HG02870 (cell line): Measurements from ENCODE around the gene SMCO2.

Source experiments
- ATAC-seq: cut with Tn5 transposase; IDR thresholded peaks from one replicate; pipeline ENCODE4 v1.9.1; 2021; ENCODE audit warnings: mild to moderate bottlenecking, moderate library complexity; ENCODE audit not compliant: unreplicated experiment

The SMCO2 gene

GRCh38 chr12:27446436-27446835 is at the start of gene SMCO2:
SMCO2 (plus strand) TSS chr12:27446736; CDS start chr12:27470632, 23,896 bp downstream.
- no peak for ATAC-seq

GRCh38 chr12:27398466-27398865 is 48.1 kb upstream of the SMCO2 start:
- no peak for ATAC-seq

GRCh38 chr12:27399074-27399473 is 47.5 kb upstream of the SMCO2 start:
- ATAC-seq = no peak

GRCh38 chr12:27400856-27401354 is 45.6 kb upstream of the SMCO2 start:
- no peak for ATAC-seq

- ATAC-seq = no peak
Measured at GRCh38 chr12:27412047-27412446, 34.5 kb upstream of the SMCO2 start.

- ATAC-seq = no peak
Measured at GRCh38 chr12:27422697-27423096, 23.8 kb upstream of the SMCO2 start.

GRCh38 chr12:27424631-27425230 is 21.8 kb upstream of the SMCO2 start:
- ATAC-seq = no peak

- no peak for ATAC-seq
Measured at GRCh38 chr12:27425306-27425705, 21.2 kb upstream of the SMCO2 start.

- ATAC-seq = no peak
Measured at GRCh38 chr12:27426743-27427487, 19.6 kb upstream of the SMCO2 start.

- ATAC-seq = no peak
Measured at GRCh38 chr12:27427824-27428223, 18.7 kb upstream of the SMCO2 start.

GRCh38 chr12:27428466-27428865 is 18.1 kb upstream of the SMCO2 start:
- no peak for ATAC-seq

GRCh38 chr12:27429606-27430005 is 16.9 kb upstream of the SMCO2 start:
- ATAC-seq = no peak

- peak; percentile 40 for ATAC-seq
Measured at GRCh38 chr12:27431185-27431584, 15.4 kb upstream of the SMCO2 start.

- no peak for ATAC-seq
Measured at GRCh38 chr12:27434673-27435565, 11.6 kb upstream of the SMCO2 start.

- no peak for ATAC-seq
Measured at GRCh38 chr12:27436029-27436428, 10.5 kb upstream of the SMCO2 start.

GRCh38 chr12:27436768-27437167 is 9.8 kb upstream of the SMCO2 start:
- ATAC-seq = no peak

- no peak for ATAC-seq
Measured at GRCh38 chr12:27437839-27438238, 8.7 kb upstream of the SMCO2 start.

- ATAC-seq = no peak
Measured at GRCh38 chr12:27447761-27448160, 1.2 kb downstream of the SMCO2 start.

GRCh38 chr12:27449026-27449425 is 2.5 kb downstream of the SMCO2 start:
- no peak for ATAC-seq

- no peak for ATAC-seq
Measured at GRCh38 chr12:27449893-27450534, 3.5 kb downstream of the SMCO2 start.
